HG02970 (cell line): ENCODE measurements around the gene SPATA31D4.

Experiments used
- ATAC-seq: cut with Tn5 transposase; IDR thresholded peaks from one replicate; pipeline ENCODE4 v1.9.1; 2021; ENCODE audit warnings: mild to moderate bottlenecking, moderate library complexity, moderate number of reproducible peaks; ENCODE audit not compliant: unreplicated experiment, low FRiP score

The SPATA31D4 gene

DNA sequence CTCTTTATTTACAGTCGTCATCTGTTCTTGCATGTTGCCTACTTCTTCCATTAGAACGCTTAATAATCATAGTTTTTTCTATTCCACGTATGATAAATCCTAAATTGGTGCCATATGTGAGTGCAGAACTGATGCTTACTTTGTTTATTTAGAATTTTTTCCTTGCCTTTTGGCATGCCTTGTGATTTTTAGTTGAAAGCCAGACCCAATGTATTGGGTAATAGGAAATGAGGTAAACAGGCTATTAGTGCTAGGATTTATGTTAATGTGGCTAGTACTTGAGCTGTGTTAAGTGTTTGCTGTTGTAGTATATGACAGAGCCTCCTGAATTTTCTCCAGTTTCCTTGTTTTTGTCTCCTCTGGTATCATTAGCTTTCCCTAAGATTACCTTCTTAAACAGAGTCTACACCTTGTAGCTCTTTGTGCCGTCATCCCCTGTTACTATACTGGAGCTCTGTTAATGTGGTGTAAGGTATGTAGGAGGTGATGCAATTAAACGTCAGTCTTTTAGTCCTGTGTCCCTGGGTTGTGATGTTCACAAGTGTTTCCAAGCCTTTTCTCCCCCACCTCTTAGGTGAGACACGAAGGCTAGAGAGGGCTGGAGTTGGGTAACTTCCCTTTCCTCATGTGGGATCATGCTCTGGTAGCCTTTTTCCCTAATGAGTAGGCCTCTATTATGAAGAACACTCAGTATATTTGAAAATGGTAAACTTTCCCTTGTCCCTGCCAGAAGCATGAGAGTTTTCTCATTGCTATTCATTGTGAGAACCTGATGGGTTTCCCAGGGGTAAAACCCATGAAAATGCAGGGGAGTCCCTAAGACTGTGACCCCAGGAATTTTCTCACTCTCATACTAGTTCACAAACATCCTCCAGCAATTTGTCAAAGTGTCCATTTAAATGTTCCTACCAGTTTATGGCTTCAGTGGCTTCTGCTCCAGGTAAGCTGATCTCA lies 36.3 kb downstream of the SPATA31D4 start:
- ATAC-seq, result no peak

GRCh38 chr9:81968026-81968425 lies 39.8 kb downstream of the SPATA31D4 start:
- ATAC-seq, result no peak

GRCh38 chr9:81969971-81970370 lies 41.7 kb downstream of the SPATA31D4 start:
- ATAC-seq, result no peak

DNA sequence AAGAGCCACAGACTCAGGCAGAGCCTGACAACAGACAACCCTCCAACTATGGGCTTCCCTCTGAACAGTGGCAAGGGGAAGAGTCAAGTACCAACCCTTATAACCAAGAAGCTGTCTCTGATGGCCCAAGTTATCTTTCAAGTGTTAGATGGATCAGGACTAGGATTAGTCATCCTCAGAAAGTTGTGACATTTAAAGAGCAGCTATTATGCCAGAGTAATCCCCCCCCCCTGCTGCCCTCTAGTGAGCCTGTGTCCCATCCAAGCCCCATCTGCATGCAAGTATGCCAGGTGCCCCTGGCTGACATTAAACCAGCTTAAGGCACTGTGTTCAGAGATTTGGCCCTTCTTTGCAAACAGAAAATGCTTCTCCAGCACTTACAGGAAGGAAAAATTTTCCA lies 43.5 kb downstream of the SPATA31D4 start:
- no peak for ATAC-seq

DNA sequence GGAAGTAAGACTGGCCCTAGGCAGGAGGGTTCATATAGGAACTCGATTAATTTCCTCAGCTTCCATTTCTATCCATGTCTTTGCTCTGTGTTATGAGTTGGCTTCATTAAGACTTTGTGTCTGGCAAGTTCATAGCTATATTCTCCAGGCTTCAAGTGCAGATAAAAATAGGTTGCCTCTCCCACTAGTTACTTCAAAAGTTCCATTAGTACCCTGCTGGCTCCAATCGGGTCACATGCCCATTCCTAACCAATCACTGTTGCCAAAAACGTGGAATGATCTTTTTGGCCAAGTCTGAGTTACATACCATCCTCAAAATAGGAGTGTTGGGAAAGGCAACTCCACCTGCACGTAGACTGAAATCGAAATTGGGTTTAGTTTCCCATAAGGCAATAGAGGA lies 46.5 kb downstream of the SPATA31D4 start:
- no peak for ATAC-seq

GRCh38 chr9:81976351-81976750 lies 48.1 kb downstream of the SPATA31D4 start:
- ATAC-seq, result no peak

- ATAC-seq, result no peak
These were observed 51.0 kb downstream of the SPATA31D4 start for GRCh38 chr9:81979196-81979595.

DNA sequence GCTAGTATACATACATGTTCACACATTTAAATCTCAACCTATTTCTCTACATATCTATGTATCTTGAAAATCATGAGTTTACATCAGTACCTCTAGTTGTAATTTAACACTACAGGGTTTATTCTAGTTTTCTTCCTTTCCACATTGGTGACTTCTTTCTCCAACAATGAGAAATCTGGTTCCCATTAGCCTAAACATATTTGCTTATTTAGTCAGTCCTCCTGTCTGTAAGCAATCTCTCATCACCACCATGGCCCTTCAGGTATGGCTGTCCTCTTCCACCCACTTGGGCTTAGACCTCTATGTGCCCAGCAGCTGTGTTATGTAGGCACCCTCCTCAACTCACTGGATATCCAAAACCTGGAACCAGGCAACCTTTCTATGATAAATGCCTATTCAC lies 52.3 kb downstream of the SPATA31D4 start:
- ATAC-seq, result no peak

GRCh38 chr9:81981883-81982282 lies 53.7 kb downstream of the SPATA31D4 start:
- no peak for ATAC-seq
